Testis (tissue), 3 donors: ENCODE results near the gene MAML2. TPM values are rescaled to one million over a fixed set of nuclear protein-coding genes. Genes with fewer than 3 reads are reported as not detected.

Source experiments
- DNase-seq: peaks from one replicate; pipeline ENCODE4 v3.0.0-alpha.2; 2019
- H3K27ac ChIP-seq, 2 donors: fragments of 200-600 bp; sonication (generic); one replicate each; pipeline ENCODE4 v1.5.1; 2019
- H3K27me3 ChIP-seq: fragments of 200-600 bp; sonication (generic); one replicate; pipeline ENCODE4 v1.5.1; 2019
- H3K36me3 ChIP-seq: fragments of 200-600 bp; sonication (generic); one replicate; pipeline ENCODE4 v1.5.1; 2017; ENCODE audit warnings: low read depth; ENCODE audit errors: missing control alignments
- H3K4me1 ChIP-seq: fragments of 200-600 bp; sonication (generic); one replicate; pipeline ENCODE4 v1.5.1; 2019
- H3K4me3 ChIP-seq, 2 donors: fragments of 200-600 bp; sonication (generic); one replicate each; pipeline ENCODE4 v1.5.1; 2017 to 2019
- H3K9me3 ChIP-seq: fragments of 200-600 bp; sonication (generic); one replicate; pipeline ENCODE4 v1.5.1; 2017
- POLR2A ChIP-seq: fragments of 450-650 bp; IDR thresholded peaks from one replicate; pipeline ENCODE4 v1.6.1; 2017; ENCODE audit warnings: antibody characterized with exemption, mild to moderate bottlenecking, moderate library complexity
- WGBS, 2 donors: methylation state at CpG; one replicate each; pipeline ENCODE4 v1.1.5; 2018; 5-methylcytosine and 5-hydroxymethylcytosine counted together
- intact Hi-C: fragments of 100-400 bp; cut with DNase I; formaldehyde crosslinking; loops from one replicate; pipeline ENCODE4 v1.15.1; 2023; ENCODE audit warnings: low total_unique reads
- polyA plus RNA-seq: library from polyadenylated mRNA; stranded (reverse); fragments of 350-450 nt; fragmentation: Illumina TruSeq; extraction: RNeasy Lipid Tissue Mini Kit (QIAGEN cat#74804); gene quantifications from one replicate; pipeline ENCODE4 v1.2.3, GENCODE V29; 2014; ENCODE audit warnings: low read depth, low replicate concordance; ENCODE audit not compliant: insufficient read depth
- total RNA-seq, 2 donors: library from RNA; depleted of rRNA; stranded (reverse); fragments of >200 nt; gene quantifications; one replicate each; pipeline ENCODE4 v1.2.3, GENCODE V29; 2016
- TF ChIP-seq, protein P1 (sequence below), 3 experiments: fragments of 450-650 bp in 2 of 3; fragments of 200-600 bp in 1 of 3; sonication (generic) in 1 of 3; IDR thresholded peaks; one replicate each; pipeline ENCODE4 v1.5.1; 2016 to 2019; ENCODE audit warnings: antibody characterized with exemption in 3 of 3, mild to moderate bottlenecking in 2 of 3, moderate library complexity in 1 of 3

The MAML2 gene
- total and polyA plus RNA-seq, 3 donors from 2014 or later = 5.1 to 23.6 (median 17.6) TPM

DNA sequence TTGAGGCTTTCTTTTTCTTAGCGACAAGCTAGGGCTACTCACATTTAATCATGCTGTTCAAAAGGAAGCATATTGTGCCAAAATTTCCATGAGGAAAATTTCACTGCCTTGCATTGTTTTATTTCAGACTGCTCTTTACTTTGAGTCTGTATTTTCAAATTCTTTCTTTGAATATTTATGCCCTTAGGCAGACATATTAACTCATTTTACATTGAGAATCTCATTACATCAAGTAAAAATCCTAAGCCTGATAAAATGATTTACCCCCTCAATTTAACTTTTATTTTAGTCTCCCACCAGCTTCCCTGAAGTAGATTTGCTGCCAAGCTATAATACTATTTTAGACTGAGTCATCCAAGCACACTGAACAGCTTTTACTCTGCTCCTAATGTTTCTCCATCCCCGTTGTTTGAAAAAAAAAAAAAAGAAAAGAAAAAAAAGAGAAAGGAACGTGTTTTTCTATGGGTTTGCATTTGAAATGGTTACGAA lies 229.8 kb downstream of the MAML2 start:
- DNase-seq = no peak
- TF ChIP-seq, protein P1, sequence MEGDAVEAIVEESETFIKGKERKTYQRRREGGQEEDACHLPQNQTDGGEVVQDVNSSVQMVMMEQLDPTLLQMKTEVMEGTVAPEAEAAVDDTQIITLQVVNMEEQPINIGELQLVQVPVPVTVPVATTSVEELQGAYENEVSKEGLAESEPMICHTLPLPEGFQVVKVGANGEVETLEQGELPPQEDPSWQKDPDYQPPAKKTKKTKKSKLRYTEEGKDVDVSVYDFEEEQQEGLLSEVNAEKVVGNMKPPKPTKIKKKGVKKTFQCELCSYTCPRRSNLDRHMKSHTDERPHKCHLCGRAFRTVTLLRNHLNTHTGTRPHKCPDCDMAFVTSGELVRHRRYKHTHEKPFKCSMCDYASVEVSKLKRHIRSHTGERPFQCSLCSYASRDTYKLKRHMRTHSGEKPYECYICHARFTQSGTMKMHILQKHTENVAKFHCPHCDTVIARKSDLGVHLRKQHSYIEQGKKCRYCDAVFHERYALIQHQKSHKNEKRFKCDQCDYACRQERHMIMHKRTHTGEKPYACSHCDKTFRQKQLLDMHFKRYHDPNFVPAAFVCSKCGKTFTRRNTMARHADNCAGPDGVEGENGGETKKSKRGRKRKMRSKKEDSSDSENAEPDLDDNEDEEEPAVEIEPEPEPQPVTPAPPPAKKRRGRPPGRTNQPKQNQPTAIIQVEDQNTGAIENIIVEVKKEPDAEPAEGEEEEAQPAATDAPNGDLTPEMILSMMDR (IDR thresholded peaks at IDR 0.05) = no peak
- no peak for TF ChIP-seq POLR2A
- Histone ChIP-seq H3K4me3 (no peak overlapping the region), H3K27ac (peak overlapping the region in 1 of 2 donors; percentile 43), H3K9me3 (no peaks in the 10 kb centered on the region), H3K4me1 (no peaks in the 10 kb centered on the region), H3K36me3 (no peaks in the 10 kb centered on the region), H3K27me3 (no peaks in the 10 kb centered on the region)
- whole genome bisulfite sequencing, 2 donors = 41 to 49% methylated on average over 4 of the region's 4 CpGs
- intact Hi-C loops = no loop called here

DNA sequence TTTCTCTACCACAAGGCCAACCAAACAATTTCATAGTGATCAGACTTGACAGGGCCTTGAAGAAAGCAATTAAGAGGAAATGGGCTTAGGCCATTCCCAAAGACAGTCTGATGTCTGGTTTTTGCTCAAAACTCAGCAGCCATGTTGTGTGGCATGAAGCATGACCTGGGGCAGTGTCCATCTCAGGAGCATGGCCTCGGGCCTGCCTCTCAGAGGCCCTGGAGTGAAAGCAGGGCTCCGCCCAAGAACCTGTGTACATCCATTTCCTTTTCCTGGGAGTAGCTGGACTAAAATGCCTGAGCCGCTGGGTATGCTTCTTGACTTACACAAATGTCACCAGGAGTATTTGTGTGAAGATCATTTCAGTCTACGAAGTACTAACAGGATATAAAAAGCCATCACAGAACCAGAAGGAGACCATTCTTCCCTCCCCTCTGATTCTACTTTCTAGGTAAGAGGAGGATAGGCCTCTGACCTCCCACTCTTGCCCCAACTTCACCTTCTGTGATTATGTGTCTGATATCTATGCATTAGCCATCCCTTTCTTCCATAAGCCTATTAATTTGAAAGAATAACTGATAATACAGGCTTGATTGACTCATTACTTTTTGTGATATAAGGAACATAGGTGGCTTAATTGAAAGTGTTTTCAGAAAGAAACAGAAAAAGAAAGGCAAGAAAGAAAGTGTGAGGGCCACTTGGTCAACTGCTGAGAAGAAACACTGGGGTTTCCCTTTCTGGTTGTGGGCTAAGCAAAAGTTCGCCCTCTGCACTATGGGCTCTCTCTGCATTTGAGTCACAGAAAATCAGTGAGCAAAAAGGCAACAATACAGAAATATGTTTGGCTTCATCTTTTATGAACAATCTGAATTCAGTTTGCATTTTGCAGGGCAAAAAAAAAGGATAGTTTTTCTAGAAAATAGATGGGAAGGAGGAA lies 230.5 kb downstream of the MAML2 start:
- no peak for DNase-seq
- no peaks in the 10 kb centered on the region for H3K9me3 ChIP-seq
- intact Hi-C loops = no loop called here
- WGBS, 2 donors = 83 to 87% methylated on average over 5 of the region's 5 CpGs
- no peak overlapping the region for H3K4me3 ChIP-seq
- TF ChIP-seq POLR2A = no peak
- TF ChIP-seq, protein P1 (IDR thresholded peaks at IDR 0.05) = no peak
- peak overlapping the region in 1 of 2 donors; percentile 43 for H3K27ac ChIP-seq
- H3K4me1 ChIP-seq = no peaks in the 10 kb centered on the region
- H3K36me3 ChIP-seq = no peaks in the 10 kb centered on the region
- no peaks in the 10 kb centered on the region for H3K27me3 ChIP-seq

DNA sequence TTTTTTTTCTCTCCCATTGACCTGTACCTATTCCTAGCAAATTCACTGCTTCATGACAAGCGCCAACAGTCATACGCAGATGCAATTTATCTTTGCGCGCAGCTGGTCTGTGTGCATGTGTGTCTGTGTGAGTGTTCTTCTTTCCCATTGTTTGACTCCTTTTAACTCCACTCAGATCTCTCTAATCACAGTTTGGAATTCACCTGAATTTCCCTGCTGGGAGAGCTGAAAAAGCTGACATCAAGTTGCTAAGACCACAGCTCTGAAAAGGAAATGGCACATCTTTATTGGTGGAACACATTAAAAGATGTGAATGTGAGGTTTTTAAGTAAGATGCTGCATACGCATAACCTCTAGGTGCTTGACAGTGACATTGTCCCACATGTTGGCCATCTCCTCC lies 231.7 kb downstream of the MAML2 start:
- Histone ChIP-seq H3K27me3 (no peaks in the 10 kb centered on the region), H3K27ac (no peak overlapping the region), H3K4me1 (no peaks in the 10 kb centered on the region), H3K9me3 (no peaks in the 10 kb centered on the region), H3K36me3 (no peaks in the 10 kb centered on the region), H3K4me3 (no peak overlapping the region)
- intact Hi-C loops = no loop called here
- WGBS, 2 donors = 97% methylated on average over 5 of the region's 5 CpGs
- DNase-seq = no peak
- TF ChIP-seq POLR2A = no peak
- TF ChIP-seq, protein P1 (IDR thresholded peaks at IDR 0.05) = no peak

DNA sequence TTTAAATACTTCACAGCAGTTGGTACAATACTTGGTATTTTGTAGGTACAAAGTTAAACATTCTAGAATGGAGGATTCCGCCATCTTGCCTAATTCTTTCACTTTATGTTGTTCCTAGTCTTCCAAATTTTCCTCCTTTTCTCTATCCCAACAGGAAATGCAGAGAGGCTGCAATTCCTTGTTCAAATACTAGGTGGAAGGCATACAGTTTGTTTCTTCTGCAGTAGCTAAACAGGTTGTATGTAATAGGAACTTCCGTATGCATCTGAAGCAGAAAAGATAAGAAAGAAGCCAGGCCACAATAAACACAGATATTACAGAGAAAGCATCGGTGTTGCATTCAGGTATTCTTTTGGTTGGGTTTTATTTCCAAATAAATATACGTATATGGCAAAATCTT lies 232.7 kb downstream of the MAML2 start:
- Histone ChIP-seq H3K27me3 (no peaks in the 10 kb centered on the region), H3K36me3 (no peaks in the 10 kb centered on the region), H3K4me3 (no peak overlapping the region), H3K4me1 (no peaks in the 10 kb centered on the region), H3K27ac (no peak overlapping the region), H3K9me3 (no peaks in the 10 kb centered on the region)
- intact Hi-C loops = no loop called here
- TF ChIP-seq, protein P1 (IDR thresholded peaks at IDR 0.05) = no peak
- no peak for TF ChIP-seq POLR2A
- WGBS, 2 donors = 95% methylated on average over 4 of the region's 4 CpGs
- DNase-seq = no peak
